Thoracic aorta (tissue), 2 donors: Measurements from ENCODE around the gene UGGT2. TPM values are rescaled to one million over a fixed set of nuclear protein-coding genes. Genes with fewer than 3 reads are reported as not detected.

Source experiments
- ATAC-seq: fragments of 150-250 bp; one replicate; pipeline ENCODE4 v1.8.0; 2017; ENCODE audit warnings: low read depth; ENCODE audit not compliant: insufficient number of reproducible peaks, low FRiP score
- DNase-seq: peaks from one replicate; pipeline ENCODE4 v3.0.0-alpha.2; 2020; ENCODE audit warnings: low spot score
- H3K27ac ChIP-seq, 2 donors: fragments of 200-600 bp; sonication (generic); 1 replicate in 1 of 2; 2 replicates in 1 of 2; pipeline ENCODE4 v1.5.1; 2016; ENCODE audit warnings: mild to moderate bottlenecking in 2 of 2, moderate library complexity in 2 of 2
- H3K27me3 ChIP-seq: fragments of 200-600 bp; sonication (generic); replicated peaks from 2 replicates; pipeline ENCODE4 v1.6.0; 2016; ENCODE audit warnings: mild to moderate bottlenecking; ENCODE audit not compliant: insufficient read depth
- H3K36me3 ChIP-seq: fragments of 200-600 bp; sonication (generic); one replicate; pipeline ENCODE4 v1.5.1; 2016
- H3K4me1 ChIP-seq, 2 donors: fragments of 200-600 bp; sonication (generic); 1 replicate in 1 of 2; 2 replicates in 1 of 2; pipeline versions ENCODE4 v1.5.1 to v1.6.0; 2016; ENCODE audit warnings: low read depth in 2 of 2, mild to moderate bottlenecking in 1 of 2; ENCODE audit not compliant: control insufficient read depth in 1 of 2
- H3K4me3 ChIP-seq: fragments of 200-600 bp; sonication (generic); 2 replicates; pipeline ENCODE4 v1.5.1; 2016; ENCODE audit warnings: mild to moderate bottlenecking
- H3K9me3 ChIP-seq: fragments of 200-600 bp; sonication (generic); 2 replicates; pipeline ENCODE4 v1.5.1; 2016
- total RNA-seq, 2 donors: library from RNA; depleted of rRNA; stranded (reverse); fragments of >200 nt; gene quantifications; one replicate each; pipeline versions ENCODE4 v1.1.0 to v1.2.3, GENCODE V29; 2016
- TF ChIP-seq, protein P1 (sequence below): fragments of 200-600 bp; sonication (generic); IDR thresholded peaks from one replicate; pipeline ENCODE4 v1.5.1; 2019; ENCODE audit warnings: antibody characterized with exemption

Gene UGGT2
- total RNA-seq, 2 donors from 2014 or later, result 80.8 to 116 TPM

DNA sequence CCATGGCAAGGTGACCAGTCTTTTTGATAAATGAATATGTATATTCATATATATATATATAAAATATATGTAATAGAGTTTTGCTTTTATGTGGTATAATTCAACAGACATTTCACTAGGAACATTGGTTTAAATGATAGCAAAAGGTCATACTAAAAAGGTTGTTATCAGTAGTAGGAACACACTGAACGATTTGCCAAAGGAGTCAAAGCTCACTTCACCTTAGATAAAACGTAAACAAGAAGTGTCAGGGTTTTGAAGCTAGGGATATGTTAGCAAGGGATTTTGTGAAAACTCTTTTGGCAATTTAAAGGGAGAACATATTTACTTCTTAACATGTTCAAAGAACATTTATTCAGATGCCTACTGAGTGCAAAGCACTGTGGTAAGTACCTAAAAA, 28.7 kb upstream of the UGGT2 start:
- Histone ChIP-seq H3K27me3 (no peaks in the 10 kb centered on the region), H3K36me3 (no peaks in the 10 kb centered on the region), H3K4me1 (no peaks in the 10 kb centered on the region), H3K27ac (no peak overlapping the region), H3K9me3 (no peaks in the 10 kb centered on the region), H3K4me3 (no peak overlapping the region)
- no peak for DNase-seq
- ATAC-seq, result no peak
- TF ChIP-seq, protein P1, sequence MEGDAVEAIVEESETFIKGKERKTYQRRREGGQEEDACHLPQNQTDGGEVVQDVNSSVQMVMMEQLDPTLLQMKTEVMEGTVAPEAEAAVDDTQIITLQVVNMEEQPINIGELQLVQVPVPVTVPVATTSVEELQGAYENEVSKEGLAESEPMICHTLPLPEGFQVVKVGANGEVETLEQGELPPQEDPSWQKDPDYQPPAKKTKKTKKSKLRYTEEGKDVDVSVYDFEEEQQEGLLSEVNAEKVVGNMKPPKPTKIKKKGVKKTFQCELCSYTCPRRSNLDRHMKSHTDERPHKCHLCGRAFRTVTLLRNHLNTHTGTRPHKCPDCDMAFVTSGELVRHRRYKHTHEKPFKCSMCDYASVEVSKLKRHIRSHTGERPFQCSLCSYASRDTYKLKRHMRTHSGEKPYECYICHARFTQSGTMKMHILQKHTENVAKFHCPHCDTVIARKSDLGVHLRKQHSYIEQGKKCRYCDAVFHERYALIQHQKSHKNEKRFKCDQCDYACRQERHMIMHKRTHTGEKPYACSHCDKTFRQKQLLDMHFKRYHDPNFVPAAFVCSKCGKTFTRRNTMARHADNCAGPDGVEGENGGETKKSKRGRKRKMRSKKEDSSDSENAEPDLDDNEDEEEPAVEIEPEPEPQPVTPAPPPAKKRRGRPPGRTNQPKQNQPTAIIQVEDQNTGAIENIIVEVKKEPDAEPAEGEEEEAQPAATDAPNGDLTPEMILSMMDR, result no peak

DNA sequence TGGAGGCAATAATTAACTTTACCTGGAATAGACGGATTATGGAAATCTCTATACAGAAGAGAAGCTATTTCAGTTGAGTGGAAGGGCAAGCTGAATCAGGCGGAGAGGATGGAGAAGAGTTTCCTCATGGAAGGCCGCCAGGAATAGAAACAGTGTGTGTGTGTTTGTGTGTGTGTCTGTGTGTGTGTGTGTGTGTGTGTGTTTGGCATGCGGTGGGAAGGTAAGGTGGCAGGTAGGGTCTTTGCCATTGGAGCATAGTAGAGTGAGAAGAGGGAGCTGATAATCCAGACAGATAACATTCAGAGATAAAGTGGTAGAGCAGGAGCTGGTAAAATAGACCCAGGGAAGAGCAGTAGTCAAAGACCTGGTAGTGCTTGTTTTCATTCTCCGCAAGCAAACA, 27.5 kb upstream of the UGGT2 start:
- Histone ChIP-seq H3K36me3 (no peaks in the 10 kb centered on the region), H3K4me3 (no peak overlapping the region), H3K9me3 (no peaks in the 10 kb centered on the region), H3K4me1 (no peaks in the 10 kb centered on the region), H3K27ac (no peak overlapping the region), H3K27me3 (no peaks in the 10 kb centered on the region)
- no peak for ATAC-seq
- TF ChIP-seq, protein P1, result no peak
- no peak for DNase-seq

DNA sequence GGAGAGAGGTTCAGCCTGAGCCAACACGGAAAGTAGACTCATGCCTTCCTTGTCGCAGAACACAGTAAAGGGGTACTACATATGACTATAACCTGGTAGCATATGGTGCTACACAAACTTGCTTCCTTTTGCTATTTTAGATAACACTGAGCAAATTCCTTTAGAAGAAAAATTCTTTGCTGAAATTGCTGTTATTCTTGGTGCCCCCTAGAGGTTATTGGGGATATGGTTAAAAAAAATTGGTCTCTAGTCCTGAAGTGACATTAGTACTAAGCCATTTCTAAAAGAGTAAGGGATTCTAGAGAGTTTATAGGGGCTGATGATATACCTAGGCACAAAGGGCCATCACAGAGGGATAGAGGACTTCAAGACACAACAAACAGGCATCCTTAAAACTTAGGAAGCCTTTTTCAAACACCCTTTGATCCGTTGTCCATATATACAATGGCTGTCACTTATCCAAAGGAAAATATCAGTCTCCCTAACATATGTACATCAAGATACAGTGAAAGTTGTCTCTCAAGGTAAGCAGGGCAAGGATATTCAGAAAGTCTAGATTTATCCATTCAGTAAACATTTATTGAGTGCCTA, 22.8 kb upstream of the UGGT2 start:
- H3K27me3 ChIP-seq, result no peaks in the 10 kb centered on the region

DNA sequence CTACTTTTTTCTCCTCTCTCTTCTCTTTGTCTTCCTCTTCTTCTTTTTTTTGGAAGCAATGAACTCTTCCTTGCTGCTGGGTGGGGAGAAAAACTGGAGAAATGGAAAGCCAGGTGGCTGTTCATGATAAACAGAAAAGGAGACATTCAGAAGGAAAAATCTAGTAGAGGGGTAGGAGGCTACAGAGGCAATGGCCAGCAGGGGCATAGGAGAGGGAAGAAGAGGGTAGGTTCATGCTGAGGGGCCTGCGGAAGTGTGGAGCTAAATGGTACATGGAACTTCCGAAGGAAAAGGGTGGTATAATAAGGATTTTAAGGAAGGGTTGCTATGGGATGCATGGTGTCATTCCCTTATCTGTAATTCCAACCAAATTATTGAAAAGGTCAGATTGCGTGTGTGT, 19.2 kb upstream of the UGGT2 start:
- H3K36me3 ChIP-seq, result no peaks in the 10 kb centered on the region
- no peak overlapping the region for H3K4me3 ChIP-seq
- H3K9me3 ChIP-seq, result no peaks in the 10 kb centered on the region
- no peaks in the 10 kb centered on the region for H3K4me1 ChIP-seq
- DNase-seq (no peak), ATAC-seq (no peak)
- H3K27ac ChIP-seq, result no peak overlapping the region
- TF ChIP-seq, protein P1, result no peak
- H3K27me3 ChIP-seq, result no peaks in the 10 kb centered on the region

More for the DNA sequence above, 22.8 kb upstream of the UGGT2 start:
- TF ChIP-seq, protein P1, result peak; percentile 49
- no peak overlapping the region for H3K4me3 ChIP-seq
- no peaks in the 10 kb centered on the region for H3K9me3 ChIP-seq
- DNase-seq (no peak), ATAC-seq (no peak)
- no peaks in the 10 kb centered on the region for H3K4me1 ChIP-seq
- no peak overlapping the region for H3K27ac ChIP-seq
- no peaks in the 10 kb centered on the region for H3K36me3 ChIP-seq

DNA sequence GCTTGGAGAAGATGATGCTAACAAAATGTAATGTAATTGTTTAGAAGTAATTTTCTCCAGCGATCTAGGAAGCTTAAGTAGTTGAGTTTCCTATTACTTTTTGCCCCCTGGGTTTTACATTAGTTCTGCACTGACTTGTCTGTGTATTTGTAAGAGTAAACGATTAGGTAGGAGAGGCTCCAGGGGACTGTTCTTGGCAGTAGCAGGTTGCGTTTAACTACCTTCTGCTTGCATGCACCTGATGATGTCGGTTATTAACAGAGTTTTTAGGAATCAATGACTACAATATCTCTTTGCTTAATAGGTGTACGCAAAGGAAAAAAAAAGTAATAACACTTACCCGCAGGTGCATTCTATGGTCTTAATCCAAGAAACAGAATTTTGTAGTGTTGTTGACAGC, 18.3 kb upstream of the UGGT2 start:
- no peaks in the 10 kb centered on the region for H3K9me3 ChIP-seq
- H3K27ac ChIP-seq, result no peak overlapping the region
- no peaks in the 10 kb centered on the region for H3K4me1 ChIP-seq
- ATAC-seq (no peak), DNase-seq (no peak)
- no peak overlapping the region for H3K4me3 ChIP-seq
- TF ChIP-seq, protein P1, result no peak
- H3K36me3 ChIP-seq, result no peaks in the 10 kb centered on the region
- H3K27me3 ChIP-seq, result no peaks in the 10 kb centered on the region
